ENCODE results near the gene ABCC4.

Gene ABCC4

DNA sequence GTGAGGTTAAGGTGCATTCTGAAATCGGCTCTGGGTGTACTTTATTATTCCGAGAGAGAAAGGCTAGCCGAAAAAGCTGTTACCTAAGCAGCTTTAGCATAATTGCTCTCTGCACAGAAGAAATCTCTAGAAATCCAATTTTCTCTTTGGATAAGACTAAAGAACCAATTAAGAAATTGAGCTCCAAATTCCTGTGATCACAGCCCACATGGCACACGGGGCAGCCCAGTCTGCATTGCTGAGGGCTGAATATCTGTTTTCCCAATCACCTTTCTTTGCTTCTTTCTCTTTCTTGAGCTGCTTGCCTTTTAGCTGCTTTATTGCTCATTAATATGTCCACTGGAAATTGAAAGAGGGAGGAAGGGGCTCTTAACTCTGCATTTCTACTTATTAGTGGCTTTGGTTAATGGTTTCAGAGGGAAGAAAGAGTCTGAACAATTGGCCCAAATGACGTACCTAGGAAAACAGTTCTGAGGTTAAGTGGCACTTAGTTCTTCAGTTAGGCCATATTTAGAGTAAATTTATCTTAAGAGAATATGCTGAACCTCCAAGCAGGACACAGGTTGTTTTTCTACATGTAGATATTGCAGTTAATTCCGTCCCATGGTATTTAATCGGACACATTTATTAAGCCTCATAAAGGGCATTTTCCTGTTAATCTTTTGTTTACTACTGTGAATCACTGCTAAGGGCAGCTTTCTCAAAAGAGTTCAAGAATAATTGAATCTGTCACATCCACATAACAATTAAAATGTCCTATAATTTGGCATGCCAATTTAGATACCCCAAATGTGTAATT, 265.7 kb downstream of the ABCC4 start:
- no peak for DNase-seq

DNA sequence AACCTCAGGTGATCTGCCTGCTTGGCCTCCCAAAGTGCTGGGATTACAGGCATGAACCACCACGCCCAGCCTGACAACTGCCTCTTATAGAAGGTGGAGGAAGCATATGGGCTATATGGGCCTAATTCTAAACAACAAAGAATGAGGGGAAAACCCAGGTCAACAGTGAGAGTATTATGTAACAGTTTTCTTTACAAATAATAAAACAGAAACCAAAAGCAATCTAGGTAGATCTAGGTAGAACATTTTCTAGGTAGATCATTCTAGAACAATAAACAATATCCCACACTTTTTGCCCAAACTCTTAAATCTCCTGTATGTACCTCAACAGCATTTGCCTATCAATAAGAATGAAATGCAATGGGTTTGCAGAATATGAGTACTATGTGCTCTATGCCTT, 267.4 kb downstream of the ABCC4 start:
- DNase-seq = no peak

DNA sequence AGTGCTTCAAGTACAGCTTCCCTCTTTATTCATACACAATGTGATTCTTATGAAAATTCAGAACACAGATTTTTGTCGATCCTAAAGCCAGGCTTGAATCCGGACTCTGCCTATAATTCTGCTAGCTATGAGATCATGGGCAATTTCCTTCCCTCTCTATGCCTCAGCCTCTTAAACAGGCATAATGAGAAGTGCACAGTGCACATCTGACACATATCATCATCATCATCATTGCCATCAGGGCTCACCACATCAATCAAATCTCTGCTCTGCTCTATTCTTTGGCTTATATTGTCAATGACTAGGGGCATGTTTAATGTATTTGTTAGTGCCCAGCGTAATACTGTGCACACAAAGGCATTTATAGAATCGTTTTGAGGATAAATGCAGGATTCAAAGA, 269.1 kb downstream of the ABCC4 start:
- DNase-seq = no peak

DNA sequence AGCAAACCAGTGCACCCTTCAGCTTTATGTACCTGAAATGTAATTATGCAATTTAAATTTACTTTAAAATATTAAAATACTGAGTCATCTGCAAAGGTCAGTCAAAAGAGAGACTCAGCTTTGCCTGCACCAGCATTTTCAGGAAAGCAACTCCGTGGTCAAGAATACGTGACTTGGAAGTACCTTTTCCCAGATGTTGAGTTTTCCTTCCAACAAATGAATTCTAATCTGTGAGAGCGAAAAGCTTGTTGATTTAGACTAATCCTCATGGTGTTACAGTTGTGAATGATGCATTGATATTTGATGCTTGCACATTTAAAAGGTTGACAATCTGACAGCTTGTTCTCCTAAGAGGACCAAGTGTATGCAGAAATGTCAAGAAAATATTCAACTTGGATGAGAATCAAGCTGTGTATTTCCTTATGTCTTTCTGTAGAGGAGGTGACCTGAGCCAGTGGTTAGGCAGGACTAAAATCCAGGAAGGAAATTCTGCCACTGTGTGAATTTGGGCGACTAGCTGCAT, 270.4 kb downstream of the ABCC4 start:
- no peak for DNase-seq

DNA sequence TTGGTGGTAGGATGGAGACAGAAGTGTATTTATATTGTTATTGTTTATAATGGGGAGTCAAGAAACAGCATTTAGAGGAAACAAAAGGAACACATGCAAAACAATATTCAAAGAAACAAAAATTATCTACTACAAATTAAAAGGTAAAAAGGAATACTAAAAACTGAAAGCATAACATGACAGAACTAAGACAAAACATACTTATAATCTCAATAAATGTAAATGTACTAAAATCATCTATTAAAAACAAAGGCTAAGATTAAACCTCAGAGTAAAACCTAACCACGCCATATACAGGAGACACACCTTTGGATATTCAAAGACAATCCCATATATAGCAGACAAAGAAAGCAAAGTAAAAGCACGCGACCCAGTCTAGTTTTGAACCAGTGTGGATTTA, 273.6 kb downstream of the ABCC4 start:
- no peak for DNase-seq

DNA sequence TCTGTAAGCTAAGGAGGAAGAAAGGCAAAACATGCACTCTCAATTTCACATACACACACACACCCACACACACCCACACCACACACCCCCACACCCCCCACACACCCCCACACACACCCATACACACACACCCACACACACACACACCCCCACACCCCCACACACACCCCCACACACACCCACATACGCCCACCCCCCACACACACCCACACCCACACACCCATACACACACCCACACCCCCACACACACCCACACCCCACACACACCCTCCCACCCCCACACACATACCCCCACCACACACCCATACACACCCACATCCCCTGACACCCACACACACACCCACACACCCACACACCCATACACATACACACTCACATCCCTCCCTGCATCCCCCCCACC, 276.1 kb downstream of the ABCC4 start:
- no peak for DNase-seq

DNA sequence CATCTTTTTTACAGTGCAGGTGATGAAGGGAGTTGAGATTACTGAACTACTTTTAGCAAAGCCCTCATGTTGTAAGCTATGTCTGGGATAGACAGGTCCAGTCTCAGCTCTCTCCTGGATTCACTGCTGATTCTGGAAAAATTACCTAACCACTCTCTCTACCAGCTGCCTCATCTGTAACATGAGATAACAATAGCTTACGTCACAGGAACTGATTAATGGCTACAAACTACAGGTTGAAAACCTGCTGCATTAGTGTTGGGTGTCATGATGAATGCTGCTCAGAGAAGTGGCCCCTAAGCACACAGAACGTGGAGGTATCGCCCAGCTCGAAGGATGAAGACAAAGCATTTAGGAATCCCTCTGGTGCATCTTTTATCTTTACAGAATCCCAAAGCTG, 277.8 kb downstream of the ABCC4 start:
- no peak for DNase-seq

DNA sequence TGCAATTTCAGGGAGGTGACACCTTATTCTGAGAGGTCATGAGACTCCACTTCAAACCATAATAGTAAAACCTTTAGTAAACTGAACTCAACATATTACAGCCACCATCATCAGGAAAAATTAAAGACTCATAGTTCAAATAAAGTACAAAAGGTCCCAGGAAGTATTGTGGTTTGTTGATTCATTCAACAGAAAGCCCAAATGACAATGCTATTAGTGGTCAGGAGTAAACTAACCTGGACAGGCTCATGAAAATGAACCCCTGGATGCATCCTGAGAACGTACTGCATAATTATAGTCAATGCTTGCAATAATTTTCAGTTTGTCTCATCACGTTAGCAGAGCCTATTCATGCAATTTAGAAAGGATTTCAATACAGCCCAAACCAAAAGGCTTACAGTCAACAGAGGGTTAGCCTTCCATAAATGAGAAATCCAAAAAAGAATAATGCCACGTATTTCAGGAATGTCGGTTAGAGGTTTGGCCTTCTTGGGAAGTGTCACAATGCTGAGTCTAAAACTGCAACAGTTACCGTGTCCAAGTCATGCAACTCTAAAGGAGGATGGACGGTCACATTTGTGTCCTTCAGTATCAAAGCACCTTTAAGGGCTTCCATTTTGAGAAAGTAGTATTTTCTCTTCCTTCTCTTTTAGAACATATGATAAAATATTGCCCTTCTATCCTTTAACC, 280.8 kb downstream of the ABCC4 start:
- no peak for DNase-seq

DNA sequence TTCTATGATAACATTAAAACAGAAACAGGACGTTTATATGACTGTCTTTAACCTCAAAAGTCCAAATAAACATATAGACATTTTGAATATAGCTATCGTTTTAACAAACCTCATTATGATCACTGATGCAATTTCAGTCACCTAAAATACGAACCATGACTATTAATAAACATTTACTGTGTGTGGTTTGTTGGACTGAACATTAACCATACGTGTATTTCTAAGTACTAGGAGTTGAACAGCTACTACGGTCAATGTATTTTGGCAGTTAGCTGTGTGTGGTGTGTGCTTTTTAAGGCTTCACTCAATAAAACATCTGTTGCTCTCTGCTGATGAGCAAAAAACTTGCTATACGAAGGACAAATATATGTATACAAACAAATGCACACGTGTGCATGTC, 281.4 kb downstream of the ABCC4 start:
- no peak for DNase-seq

DNA sequence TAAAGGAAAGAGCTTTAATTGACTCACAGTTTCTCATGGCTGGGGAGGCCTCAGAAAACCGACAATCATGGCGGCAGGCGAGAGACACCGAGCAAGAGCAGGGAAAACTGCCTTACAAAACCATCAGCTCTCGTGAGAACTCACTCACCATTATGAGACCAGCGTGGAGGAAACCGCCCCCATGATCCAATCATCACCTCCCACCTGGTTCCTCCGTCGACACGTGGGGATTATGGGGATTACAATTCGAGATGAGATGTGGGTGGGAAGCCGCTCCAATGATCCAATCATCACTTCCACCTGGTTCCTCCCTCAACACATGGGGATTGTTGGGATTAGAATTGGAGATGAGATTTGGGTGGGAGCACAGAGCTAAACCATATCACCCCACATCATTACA, 293.9 kb downstream of the ABCC4 start:
- no peak for DNase-seq

DNA sequence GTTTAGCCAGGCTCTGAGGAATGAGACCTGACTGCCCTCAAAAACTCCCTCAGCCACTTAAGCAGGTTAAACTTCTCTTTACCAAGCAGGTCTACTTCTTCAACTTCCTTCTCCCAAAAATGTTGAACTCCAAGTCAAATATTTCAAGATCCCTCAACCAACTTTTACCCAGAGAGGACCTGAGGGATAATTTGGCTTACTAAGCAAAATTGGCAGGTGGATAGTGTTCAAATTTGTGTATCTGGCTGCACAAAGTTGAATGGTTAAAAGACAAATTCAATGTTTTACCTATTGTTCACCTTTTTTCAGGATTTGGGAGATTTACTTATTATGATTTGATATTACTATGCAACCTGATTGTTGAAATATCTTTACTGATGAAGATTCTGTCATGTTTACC, 296.0 kb downstream of the ABCC4 start:
- no peak for DNase-seq

DNA sequence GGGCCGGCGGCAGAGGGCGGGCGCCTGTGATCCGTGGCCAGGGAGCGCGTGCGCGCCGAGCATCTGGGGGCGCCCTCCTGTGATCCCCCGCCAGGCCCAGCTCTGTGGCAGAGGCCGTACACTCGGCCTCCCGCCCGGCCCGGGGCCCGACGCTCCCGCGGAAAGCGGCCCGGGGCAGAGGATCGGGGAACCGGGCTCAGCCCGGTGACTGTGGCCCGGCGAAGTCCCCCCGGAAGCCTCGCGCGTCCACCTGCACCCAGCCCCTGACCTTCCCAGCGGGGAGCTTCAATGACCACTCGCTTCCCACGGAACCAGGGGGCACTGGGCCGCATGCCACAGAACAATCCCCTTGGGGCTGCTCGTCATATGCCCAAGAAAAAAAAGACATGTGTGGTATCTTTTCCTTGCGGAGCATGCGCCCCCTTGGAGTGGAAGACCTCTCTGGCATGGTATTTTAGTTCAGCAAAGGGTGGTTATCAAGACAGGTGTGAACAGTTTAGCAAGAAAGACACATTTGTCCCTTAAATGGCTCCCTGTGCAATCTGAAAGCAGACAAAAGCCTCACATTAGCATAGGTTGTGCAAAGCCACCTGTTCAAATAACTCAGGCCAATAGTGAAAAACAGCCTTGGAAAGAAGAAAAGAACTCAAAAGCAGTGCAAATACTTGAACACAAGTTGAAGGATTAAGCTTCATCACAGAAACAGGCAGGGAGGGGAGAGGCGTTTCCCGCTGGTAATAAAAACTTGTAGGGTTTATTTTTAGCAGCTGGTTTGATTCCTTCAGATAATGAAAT, 298.0 kb downstream of the ABCC4 start:
- no peak for DNase-seq

DNA sequence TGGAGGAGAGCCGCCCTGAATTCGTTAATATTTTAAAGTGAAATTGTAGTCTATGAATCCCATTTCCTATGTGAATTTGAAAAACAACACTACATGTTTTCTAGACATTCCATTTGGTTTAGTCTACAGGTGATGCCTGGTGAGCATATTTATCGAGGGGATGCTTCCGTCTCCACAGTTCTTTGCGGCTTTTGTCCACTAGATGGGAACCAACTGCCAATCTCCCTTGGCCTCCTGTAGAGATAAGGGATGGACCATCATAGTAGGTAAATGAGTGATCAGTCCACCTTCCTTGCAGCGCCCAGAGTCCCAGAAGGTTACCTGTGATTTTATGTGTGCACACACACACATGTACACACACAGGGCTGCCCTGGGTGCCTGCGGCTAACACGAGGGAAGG, 299.1 kb downstream of the ABCC4 start:
- DNase-seq = no peak

DNA sequence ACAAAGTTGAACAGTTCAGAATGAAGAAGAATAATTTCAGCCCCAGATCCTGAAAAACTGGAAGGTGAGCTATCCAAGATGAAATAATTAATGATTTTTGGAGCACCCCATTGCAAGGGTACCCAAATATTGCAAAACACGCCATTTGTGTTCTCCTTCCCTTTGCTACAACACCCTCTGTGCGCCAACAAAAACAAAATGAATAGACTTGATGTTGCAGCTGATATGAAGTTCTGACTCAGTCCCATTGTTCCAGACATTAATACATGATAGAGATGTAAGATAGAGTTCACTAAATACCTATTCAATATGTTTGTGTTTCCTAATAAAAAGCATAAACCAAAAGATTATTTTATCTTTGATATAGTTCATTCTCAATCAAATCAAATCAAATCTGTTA, 301.4 kb downstream of the ABCC4 start:
- DNase-seq = no peak

DNA sequence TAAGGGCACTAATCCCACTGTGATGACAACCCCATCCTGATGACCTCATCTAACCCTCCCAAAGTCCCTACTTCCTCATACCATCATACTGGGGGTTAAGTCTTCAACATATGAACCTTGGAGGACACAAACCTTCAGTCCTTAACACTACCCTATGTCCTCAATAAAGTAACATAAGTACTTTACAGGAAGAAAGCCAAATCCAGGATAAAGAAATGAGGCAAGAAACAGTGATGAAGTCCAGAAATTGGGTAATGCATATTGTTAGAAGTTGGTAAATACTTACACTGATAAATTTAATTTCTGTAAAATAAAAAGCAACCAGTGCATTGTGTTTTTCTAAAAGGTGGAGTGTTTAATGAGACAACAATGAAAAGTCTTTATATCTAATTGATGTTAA, 304.1 kb downstream of the ABCC4 start:
- no peak for DNase-seq

DNA sequence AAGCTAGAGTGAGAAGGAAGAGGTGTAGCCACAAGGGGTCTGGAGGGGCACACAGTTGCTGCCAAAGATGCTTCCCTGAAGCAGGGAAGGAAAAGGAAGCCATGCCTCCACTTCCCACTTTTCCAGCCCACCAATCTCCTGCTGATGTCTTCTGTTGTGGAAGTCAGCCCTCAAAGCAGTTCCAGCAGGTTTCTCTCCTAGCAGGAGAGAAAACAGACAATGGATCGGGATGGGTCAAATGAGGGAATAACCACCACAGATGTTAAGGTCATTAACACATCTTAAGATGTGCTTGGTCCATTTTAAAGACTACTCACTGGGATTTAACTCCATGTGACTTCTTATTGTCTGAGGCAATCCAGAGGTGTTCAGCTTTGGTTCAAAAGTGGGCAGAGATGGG, 304.8 kb downstream of the ABCC4 start:
- no peak for DNase-seq

DNA sequence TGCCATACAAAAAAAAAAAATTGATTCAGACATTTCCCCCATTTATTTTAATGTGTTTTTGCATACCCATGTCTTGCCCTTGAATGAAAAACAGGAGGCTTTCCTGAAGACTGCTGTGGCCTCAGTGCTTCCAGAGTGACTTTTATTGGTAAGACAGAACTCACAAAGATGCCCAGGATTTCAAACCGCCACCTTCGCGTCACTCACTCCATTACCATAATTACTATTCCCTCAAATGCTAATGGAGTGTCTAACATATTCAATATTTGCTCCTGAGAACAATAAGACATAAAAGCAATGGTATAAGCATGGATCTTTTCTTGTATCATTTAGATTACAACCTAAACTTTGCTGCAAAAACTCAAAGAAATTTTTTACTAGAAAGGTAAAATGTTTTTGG, 306.7 kb downstream of the ABCC4 start:
- DNase-seq = no peak

DNA sequence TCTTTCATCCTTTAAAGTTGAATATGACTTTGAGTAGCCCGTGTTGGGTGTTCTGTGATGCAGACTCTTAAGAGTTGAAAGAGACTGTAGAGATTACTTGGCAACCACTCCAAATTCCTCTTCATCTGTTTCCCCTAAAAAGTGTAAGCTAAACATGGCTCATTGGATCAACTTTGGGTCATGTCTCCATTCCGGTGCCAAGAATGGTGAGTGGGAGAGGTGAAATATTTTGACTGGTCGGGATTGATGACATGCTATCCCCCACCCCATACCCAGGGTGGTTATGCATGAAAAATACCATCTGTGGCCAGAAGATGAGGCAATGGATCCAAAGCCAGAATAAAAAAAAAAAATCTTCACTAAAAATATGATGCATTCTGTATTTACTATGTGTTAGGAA, 307.6 kb downstream of the ABCC4 start:
- no peak for DNase-seq

DNA sequence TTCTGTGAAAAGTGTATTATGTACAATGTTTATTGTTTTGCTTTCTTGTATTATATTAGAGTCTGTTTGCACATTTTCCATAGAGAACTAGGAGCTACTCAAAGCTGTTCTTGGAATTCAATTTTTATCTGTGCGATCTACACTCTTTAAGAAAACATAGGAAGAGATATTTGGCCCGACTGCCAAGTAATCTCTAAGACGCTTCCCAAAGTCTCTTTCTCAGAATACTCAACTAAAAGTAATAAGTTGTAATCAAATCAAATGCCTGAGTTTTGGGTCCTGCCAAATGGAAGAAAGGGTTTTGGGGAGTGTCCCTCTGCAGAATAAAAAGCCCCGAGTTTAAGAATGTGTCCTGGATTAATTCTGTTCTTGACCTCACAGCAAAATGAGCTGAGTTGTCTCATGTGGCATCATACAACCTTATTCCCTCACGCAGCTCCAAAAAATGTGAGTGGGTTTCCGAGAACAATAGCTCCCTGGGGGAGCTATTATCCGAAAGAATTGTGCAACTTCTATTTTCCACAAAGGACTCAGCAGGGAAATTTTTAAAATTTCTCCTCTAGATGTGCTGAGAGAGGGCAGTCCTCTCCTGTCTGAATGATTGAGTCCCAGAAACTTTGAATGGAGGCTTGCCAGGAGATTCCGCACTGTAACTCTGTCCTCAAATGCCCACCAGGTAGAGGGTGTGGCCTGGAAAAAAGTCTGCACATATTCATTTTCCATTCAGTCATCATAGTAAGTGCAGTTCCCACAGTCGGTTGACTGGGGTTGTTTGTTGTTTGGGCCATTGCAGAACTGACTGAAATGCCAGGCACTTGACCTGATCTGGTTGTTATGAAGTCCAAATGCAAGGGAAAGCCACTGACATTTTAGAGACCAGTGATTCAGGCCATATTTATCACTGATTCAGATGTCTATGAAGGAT, 309.0 kb downstream of the ABCC4 start:
- DNase-seq = no peak

DNA sequence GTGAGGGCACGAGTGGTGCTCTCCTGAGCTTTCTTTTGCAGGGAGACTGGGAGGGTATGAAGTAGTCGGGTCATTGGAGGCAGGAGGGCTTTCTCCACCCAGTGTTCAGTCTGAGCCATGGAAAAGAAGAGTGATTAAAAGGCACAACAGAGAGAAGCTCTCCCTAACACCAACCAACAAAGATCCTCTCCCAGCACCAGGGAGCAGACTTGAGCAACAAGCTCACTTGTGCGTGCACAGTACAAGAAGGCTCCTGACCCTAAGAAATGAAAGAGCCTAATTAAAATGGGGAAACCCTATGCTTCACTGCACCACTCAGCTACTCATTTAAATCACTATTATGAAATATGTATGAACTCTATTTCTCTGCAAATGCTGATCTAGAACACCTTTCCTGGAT, 312.6 kb downstream of the ABCC4 start:
- no peak for DNase-seq

DNA sequence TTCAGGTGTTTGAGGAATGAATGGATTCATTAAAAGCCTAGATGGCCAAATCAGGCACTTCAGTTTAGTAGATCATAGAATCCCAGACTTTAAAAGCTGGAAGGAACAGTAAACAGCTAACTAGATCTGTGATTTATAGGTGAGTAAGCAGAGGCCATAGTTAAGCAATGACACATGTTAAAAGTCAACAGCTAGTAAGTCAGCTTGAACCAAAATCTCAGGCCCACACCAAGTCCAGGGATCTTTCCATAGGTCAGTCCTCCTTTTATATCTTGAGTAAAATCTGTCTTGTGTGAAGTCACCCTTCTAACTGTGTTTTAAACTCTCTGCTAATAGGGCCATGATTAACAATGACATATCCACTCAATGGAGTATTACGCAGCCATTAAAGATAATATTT, 313.4 kb downstream of the ABCC4 start:
- DNase-seq = no peak

DNA sequence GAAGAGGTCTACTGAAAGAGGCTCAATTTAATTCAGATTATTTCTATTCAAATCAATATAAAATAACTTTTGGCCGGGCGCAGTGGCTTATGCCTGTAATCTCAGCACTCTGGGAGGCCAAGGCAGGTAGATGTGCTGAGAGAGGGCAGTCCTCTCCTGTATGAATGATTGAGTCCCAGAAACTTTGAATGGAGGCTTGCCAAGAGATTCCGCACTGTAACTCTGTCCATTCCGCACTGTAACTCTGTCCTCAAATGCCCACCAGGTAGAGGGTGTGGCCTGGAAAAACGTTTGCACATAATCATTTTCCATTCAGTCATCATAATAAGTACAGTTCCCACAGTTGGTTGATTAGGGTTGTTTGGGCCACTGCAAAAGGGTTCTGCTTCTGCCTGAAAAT, 314.2 kb downstream of the ABCC4 start:
- DNase-seq = no peak

DNA sequence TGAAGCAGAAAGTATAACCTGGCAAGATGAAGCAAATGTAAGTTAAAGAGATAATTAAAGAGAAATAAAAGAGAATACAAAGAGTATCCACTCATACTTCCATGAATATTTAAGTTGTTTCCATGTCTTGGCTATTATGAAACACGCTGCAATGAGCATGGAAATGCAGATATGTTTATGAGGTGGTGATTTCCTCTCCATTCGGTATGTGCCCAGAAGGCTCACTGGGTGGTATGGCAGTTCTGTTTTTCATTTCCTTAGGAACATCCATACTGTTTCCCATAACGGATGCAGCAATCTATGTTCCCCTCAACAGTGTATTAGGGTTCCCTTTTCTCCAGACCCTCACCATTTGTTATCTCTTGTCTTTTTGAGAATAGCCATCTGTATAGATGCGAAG, 316.3 kb downstream of the ABCC4 start:
- DNase-seq = no peak
